Posterior cingulate gyrus (tissue), 11 donors: ENCODE data around the gene EFTUD2.

Source experiments
- DNase-seq, 10 donors: peaks; one replicate each; pipeline versions ENCODE4 v3.0.0 to v3.0.0-alpha.2; 2020 to 2021; ENCODE audit warnings: mixed read lengths in 3 of 10
- intact Hi-C: fragments of 100-400 bp; cut with DNase I; formaldehyde crosslinking; loops from one replicate; pipeline ENCODE4 v1.15.1; 2023

The EFTUD2 gene

DNA sequence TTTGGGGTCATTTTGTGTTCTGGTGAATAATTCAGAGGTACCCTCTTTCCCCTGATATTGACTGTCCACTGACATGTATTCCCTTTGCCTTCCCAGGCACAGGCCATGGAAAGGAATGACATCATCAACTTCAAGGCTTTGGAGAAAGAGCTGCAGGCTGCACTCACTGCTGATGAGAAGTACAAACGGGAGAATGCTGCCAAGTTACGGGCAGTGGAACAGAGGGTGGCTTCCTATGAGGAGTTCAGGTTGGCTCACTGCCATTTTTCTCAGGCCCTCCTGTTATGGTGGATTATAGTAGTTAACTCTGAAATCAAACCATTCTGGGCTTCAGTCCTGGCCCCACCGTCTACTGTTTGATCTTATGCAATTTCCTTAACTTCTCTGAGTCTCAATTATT is 1.6 kb upstream of the EFTUD2 start:
- intact Hi-C loops: loop anchor here (5.0 kb wide), 1 partner anchor 121 kb away; no protein-coding TSS in a partner anchor
- peak in 1 of 10 donors; percentile 83 for DNase-seq

GRCh38 chr17:44898768-44899073 is 524 bp downstream of the EFTUD2 start:
- no peak for DNase-seq
- intact Hi-C loops: no loop called here

GRCh38 chr17:44894642-44895041 is 4.6 kb downstream of the EFTUD2 start:
- intact Hi-C loops: no loop called here
- no peak for DNase-seq

DNA sequence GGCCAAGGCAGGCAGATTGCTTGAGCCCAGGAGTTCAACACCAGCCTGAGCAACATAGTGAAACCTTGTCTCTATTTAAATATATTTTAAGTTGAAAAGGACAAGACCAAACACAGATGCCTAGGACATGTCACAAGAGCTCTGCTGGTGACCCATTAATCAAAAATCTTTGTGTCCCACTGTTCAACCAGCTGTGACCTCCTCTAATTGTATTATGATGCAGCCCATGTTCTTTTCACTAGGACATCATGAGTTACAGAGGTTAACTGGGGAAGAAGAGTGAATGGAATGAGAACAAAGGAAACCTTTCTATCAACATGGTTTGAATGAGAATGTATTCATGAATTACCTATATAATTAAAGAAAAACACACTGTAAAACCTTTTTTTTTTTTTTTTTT is 7.0 kb downstream of the EFTUD2 start:
- intact Hi-C loops: no loop called here
- DNase-seq: no peak

GRCh38 chr17:44889003-44889402 is 10.2 kb downstream of the EFTUD2 start:
- no peak for DNase-seq
- intact Hi-C loops: no loop called here

GRCh38 chr17:44887971-44888954 is 11.0 kb downstream of the EFTUD2 start:
- intact Hi-C loops: no loop called here
- no peak for DNase-seq

- intact Hi-C loops: no loop called here
- DNase-seq: no peak
Measured at GRCh38 chr17:44887016-44887415, 12.2 kb downstream of the EFTUD2 start.

- intact Hi-C loops: no loop called here
- no peak for DNase-seq
Measured at GRCh38 chr17:44884941-44885340, 14.3 kb downstream of the EFTUD2 start.

DNA sequence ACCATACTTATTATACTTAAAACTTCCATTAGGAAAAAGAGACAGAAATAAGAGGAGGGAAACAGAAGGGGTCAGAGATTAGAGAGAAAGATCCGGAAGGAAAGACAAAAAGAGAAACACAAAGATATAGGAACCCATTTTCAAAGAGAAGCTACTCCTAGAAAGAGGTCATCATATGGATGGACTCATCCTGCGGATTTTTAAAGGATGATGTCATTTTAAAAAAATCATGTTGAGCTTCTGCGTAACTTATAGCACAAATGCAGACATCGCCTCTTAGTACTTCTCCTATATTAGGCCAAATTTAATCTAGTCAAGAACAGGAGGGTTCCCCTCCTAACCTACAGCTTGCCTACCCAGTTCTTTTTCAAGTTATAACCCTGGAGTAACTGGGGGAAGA is 18.1 kb downstream of the EFTUD2 start:
- intact Hi-C loops: no loop called here
- no peak for DNase-seq

GRCh38 chr17:44880062-44880461 is 19.2 kb downstream of the EFTUD2 start:
- intact Hi-C loops: no loop called here
- DNase-seq: no peak

- intact Hi-C loops: no loop called here
- DNase-seq: no peak
Measured at GRCh38 chr17:44879376-44879775, 19.9 kb downstream of the EFTUD2 start.

DNA sequence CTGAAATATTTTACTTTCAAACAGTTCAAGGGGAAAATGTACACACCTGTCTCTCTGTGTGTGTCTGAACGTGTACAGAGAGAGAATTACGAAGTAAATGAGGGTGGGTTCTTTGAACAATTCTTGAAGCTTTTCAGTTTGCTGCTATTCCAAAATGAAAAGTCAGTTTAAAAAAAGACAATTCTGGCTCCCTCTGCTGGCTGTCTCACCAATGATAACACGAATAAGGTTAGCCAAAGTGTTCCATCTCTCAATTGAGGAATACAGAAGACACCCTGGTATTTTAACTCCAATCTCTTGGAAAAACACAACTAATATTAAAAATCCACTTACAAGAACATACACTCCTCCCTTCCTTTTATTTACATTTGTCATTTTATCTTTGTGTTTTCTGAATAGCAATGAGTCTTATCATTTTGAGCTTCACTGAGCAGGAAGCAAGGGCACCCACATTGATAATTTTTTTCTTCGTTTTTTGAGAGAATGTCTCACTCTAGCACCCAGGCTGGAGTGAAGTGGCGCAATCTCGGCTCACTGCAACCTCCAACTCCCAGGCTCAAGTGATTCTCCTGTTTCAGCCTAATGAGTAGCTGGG is 20.5 kb downstream of the EFTUD2 start:
- DNase-seq: peak in 1 of 10 donors; percentile 18
- intact Hi-C loops: no loop called here

- intact Hi-C loops: no loop called here
Measured at GRCh38 chr17:44877121-44877520, 22.1 kb downstream of the EFTUD2 start.

DNA sequence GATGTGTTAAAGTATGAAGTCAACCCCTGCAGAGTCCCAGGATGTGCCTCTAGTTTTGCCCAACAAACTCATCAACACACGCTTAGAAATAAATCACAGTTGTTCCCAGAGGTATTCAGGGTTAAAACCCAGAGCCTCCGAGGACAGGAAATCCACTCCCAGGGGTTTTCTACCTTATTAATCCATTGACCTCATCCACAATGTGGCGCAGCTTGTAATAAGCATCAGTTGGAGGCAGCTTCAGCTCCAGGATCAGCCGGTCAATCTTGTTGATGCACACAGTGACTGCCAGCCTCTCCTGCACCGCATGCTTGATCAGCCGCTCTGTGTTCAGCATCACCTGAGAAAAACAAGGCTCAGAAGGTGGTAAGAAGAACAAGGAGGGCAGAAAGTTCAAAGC is 23.5 kb downstream of the EFTUD2 start:
- intact Hi-C loops: no loop called here
- DNase-seq: no peak

More at GRCh38 chr17:44877121-44877520, 22.1 kb downstream of the EFTUD2 start:
- DNase-seq: no peak

GRCh38 chr17:44872131-44872768 is 27.0 kb downstream of the EFTUD2 start:
- intact Hi-C loops: no loop called here
- peak in 8 of 10 donors; percentile 52 to 94 (median 68) for DNase-seq

GRCh38 chr17:44871556-44871955 is 27.7 kb downstream of the EFTUD2 start:
- intact Hi-C loops: no loop called here
- peak in 3 of 10 donors; percentile 20 to 48 (median 34) for DNase-seq

- DNase-seq: no peak
- intact Hi-C loops: no loop called here
Measured at GRCh38 chr17:44867841-44868240, 31.4 kb downstream of the EFTUD2 start.

DNA sequence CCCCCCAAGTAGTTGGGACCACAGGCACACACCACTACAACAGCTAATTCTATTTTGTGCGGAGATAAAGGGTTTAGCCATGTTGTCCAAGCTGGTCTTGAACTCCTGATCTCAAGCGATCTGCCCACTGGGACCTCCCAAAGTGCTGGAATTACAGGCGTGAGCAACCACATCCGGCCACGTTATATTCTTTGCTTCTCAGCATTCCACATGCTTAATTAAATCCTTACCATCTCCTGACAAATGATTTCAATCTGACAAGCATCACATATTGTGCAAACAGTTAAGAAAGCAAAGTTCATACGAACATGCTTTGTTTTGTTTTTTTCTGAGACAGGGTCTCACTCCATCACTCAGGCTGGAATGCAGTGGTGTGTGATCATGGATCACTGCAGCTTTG is 33.3 kb downstream of the EFTUD2 start:
- DNase-seq: peak in 1 of 10 donors; percentile 15
- intact Hi-C loops: loop anchor here (1.0 kb wide), 2 partner anchors 87 to 92 kb away; no protein-coding TSS in a partner anchor

DNA sequence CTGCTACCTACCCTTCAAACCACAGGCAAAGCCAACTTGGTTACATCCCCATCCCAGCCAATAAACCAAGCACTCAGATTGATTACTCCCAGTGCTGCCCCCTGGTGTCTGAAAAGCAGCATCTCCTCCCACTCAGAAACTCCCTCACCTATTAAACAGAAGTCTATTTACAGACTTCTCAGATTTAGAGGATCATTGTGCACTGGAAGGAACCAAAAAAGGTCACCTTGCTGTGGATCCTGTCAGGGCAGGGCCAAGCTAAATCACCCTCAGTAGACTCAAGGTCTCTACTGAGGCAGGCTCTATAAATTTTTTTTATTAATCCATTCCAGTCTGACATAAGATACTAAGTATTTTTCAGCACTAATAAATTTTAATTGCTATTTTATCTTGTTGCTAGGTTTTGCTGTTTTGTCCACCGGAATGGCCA is 34.0 kb downstream of the EFTUD2 start:
- peak in 8 of 10 donors; percentile 19 to 91 (median 61) for DNase-seq
- intact Hi-C loops: loop anchor here (1.0 kb wide), 2 partner anchors 86 to 91 kb away; no protein-coding TSS in a partner anchor

GRCh38 chr17:44864831-44865230 is 34.4 kb downstream of the EFTUD2 start:
- intact Hi-C loops: loop anchor here (1.0 kb wide), 2 partner anchors 86 to 91 kb away; no protein-coding TSS in a partner anchor
- DNase-seq: peak in 1 of 10 donors; percentile 70
